DMS153 treated with DMSO at 0.1 percent for 48 hours (cell line): ENCODE data around the gene GPC5.
A peak's percentile ranks its signal among the peaks of the same experiment; 100 is the strongest.

Source experiments
- DNase-seq: peaks from one replicate; lab custom pipeline; 2025; ENCODE audit not compliant: unreplicated experiment; lab: John Stamatoyannopoulos, UW

GPC5 gene

GRCh38 chr13:91450913-91451312 lies 52.5 kb downstream of the GPC5 start:
- DNase-seq = no peak

GRCh38 chr13:91454666-91455065 lies 56.2 kb downstream of the GPC5 start:
- no peak for DNase-seq

- no peak for DNase-seq
Measured at GRCh38 chr13:91456837-91457236, 58.4 kb downstream of the GPC5 start.

DNA sequence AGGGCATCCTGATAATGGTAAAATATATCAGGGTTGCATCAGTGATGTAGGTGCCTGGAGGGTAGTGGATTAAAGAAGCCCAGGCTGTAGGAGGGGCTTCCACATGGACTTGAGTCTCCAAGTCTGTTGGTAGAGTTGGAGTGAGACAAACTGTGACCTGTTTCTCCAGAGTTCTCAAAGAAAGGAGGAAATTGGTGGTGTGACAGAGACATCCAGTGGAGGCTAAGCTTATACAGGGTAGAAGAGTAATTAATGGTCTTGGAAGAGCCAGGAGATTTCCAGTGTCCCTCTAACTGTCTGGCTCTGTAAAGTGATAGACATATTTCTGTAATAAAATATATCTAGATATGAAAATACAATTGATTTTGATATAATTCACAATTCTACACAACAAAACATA lies 61.1 kb downstream of the GPC5 start:
- DNase-seq = no peak

- no peak for DNase-seq
Measured at GRCh38 chr13:91464336-91464735, 65.9 kb downstream of the GPC5 start.

DNA sequence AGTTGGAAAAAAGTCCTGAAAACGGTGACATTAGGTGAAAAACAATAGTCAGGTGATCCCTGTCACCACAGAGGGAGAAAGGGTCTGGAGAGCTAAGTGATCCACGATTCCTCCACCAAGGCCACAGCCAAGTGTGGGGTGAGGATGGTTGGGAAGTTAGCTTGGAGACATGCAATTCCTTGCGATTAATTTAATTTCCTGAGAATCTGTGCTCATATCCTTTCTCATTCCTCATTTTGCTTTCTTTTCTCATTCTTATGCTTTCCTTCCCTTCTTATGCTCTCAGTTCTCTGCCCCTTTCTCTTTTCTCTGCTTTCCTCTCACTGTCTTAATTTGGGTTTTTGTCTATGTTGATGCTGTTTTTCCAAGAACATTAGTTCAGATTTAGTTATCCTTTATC lies 68.8 kb downstream of the GPC5 start:
- no peak for DNase-seq

DNA sequence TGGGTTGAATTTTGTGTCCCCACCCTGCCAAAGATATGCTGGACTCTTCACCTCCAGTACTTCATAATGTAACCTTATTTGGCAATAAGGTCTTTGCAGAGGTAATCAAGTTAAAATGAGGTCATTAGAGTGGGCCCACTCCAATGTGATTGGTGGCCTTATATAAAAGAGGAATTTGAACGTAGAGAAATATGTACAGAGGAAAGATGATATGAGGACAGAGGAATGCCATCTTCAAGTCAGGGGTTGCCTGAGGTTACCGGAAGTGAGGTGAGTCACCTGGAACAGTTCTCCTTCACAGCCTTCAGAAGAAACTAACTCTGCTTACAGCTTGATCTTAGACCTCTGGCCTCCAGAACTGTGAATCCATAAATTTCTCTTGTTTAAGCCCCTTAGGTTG lies 69.9 kb downstream of the GPC5 start:
- DNase-seq = no peak

DNA sequence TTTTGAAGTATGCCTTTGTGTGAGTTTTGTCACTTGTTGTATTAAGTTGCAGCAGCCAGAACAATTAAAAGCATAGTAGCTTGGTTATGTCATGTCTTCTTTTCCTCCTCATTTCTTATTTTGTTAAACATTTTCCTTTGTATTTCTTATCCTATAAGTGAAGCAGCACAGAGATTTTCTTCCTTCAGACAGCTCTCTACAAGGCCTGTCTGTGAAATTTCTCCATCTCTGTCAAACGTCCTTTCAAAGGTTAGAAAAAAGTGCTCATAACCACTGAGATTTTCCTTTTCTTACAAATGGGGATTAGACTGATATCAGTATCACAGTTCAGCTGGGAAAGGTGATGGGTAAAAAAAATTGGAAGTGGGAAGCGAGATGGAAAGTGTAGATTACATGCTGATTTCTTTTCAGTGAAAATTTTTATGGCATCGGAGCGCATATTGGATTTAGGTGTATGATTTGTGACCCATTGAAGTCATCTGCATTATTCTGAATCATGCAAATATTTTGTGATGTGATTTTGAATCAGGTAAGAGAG lies 71.7 kb downstream of the GPC5 start:
- no peak for DNase-seq

DNA sequence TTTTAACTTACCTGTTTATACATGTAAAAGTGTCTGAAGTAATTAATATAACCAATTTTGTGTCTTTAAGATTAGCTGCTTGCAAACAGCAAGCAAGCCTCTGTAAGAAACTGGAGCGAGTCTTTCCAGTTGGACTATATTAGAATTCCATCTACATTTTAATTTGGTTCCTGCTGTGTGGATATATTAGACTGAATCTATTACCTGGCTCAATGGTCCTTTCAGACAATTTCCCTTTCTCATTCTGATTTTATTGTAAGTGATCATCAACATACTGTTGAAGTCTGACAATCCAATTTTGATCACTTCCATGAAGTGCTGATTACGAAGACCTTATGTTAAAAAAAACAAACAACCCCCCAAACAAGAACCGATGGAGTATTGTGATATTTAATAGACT lies 72.3 kb downstream of the GPC5 start:
- no peak for DNase-seq

GRCh38 chr13:91482427-91482826 lies 84.0 kb downstream of the GPC5 start:
- no peak for DNase-seq

DNA sequence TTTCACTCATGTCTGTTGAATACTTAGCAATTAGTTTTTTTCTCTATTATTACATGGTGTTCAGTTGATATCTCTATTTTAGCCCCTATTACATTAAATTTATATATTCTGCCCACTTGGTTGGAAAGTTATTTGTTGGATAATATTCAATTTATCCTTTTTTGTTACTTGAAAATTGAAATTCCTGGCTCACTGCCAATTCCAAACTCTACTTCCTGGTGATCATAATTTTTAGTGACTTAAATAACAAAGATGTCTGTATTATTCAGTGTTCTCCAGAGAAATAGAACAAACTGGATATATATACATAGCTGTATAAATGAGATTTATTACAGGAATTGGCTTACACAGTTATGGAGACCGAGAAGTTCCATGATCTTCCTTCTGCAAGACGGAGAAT lies 93.6 kb downstream of the GPC5 start:
- DNase-seq = no peak

GRCh38 chr13:91493442-91493841 lies 95.0 kb downstream of the GPC5 start:
- DNase-seq = no peak

GRCh38 chr13:91498298-91498697 lies 99.9 kb downstream of the GPC5 start:
- DNase-seq = no peak

GRCh38 chr13:91504216-91504615 lies 105.8 kb downstream of the GPC5 start:
- no peak for DNase-seq

- no peak for DNase-seq
Measured at GRCh38 chr13:91506759-91507158, 108.3 kb downstream of the GPC5 start.

DNA sequence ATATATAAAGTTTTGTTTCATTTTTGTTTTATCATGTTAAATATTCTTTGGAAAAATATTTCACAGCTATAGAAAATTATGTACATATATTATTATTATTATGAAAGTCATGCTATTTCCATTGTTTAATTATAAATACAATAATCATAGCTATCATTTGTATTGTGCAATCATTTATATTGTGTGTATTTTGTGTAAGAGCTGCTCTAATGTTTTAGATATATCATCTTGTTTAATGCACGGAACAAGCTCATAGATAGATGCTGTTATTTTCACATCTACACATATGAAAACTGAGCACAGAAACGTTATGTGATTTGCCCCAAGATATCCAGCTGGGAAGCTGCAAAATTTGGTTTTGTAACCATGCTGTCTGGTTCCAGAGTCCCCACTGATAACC lies 111.6 kb downstream of the GPC5 start:
- DNase-seq = no peak

DNA sequence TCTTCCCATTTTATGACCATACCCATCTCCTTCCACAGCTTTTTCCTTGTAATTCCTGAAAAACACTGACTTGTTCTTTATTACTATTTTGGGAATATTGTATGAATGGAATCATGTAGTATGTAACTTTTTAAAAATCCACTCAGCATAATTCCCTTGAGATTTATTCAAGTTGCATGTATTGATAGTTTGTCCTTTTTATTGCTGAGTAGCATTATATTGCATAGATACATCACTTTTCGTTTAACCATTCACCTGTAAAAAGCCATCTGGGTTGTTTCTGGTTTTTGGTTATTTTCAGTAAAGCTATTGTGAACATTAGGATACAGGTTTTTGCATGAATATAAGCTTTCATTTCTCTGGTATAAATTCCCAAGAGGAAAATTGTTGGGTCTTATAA lies 115.4 kb downstream of the GPC5 start:
- DNase-seq = no peak

DNA sequence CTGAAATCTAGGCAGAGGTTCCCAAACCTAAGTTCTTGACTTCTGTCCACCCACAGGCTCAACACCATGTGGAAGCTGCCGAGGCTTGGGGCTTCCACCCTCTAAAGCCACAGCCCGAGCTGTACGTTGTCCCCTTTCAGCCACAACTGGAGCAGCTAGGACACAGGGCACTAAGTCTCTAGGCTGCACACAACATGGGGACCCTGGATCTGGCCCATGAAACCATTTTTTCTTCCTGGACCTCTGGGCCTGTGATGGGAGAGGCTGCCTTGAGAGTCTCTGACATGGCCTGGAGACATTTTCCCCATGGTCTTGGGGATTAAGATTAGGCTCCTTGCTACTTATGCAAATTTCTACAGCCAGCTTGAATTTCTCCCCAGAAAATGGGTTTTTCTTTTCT lies 118.4 kb downstream of the GPC5 start:
- DNase-seq = no peak

- peak; percentile 27 for DNase-seq
Measured at GRCh38 chr13:91520952-91521351, 122.5 kb downstream of the GPC5 start.

GRCh38 chr13:91523116-91523515 lies 124.7 kb downstream of the GPC5 start:
- no peak for DNase-seq

- DNase-seq = no peak
Measured at GRCh38 chr13:91526543-91527033, 128.2 kb downstream of the GPC5 start.

- DNase-seq = no peak
Measured at GRCh38 chr13:91529739-91530482, 131.5 kb downstream of the GPC5 start.

DNA sequence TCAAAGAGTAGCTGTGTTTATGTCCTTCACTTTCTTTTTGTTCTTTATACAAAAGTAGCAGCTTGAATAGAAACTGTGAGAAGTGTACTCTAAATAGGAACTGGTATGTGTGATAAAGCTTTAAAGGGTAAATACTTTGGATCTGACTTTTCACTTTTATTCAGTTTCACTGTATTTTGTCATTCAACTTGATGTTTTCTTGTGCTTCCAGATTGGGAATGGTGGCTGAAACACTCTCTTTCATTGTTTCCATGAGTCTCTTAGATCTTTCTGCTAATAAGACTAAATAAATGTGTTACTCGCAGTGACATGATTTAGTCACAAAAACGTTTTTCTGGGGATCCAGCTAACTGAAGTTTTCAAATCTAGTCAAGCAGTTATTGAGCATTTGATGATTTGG lies 133.2 kb downstream of the GPC5 start:
- no peak for DNase-seq
